AG04449 (cell line): ENCODE data around the gene KLF7.

Experiments used
- CTCF ChIA-PET: fragments of 350-600 bp; formaldehyde crosslinking; extraction: SDS; loops from one replicate; lab custom pipeline; 2021; ENCODE audit warnings: antibody characterized with exemption; lab: Yijun Ruan, JAX
- POLR2A ChIA-PET: fragments of 400-600, 350-600 bp; formaldehyde crosslinking; extraction: SDS; loops from one replicate; lab custom pipeline; 2020; ENCODE audit warnings: antibody characterized with exemption, inconsistent platforms; lab: Yijun Ruan, JAX
- DNase-seq: peaks from one replicate; pipeline ENCODE4 v3.0.0-alpha.2; 2010; ENCODE audit warnings: low read depth, low spot score
- H3K4me3 ChIP-seq: 2 replicates; pipeline ENCODE4 v1.5.1; 2011; ENCODE audit warnings: low read depth, mild to moderate bottlenecking, control low read depth, low read length
- CTCF ChIP-seq: IDR thresholded peaks from one replicate; pipeline ENCODE4 v1.5.1; 2011; ENCODE audit warnings: mild to moderate bottlenecking, moderate library complexity, low read length, control low read depth, inconsistent platforms; ENCODE audit not compliant: insufficient read depth; ENCODE audit errors: missing control alignments

KLF7 gene

GRCh38 chr2:207143215-207144172, 22.3 kb downstream of the KLF7 start:
- no peak for TF ChIP-seq CTCF
- ChIA-PET CTCF (interaction anchor here (0.8 to 5.3 kb wide), 4 partner anchors 9 to 329 kb away, joined by 3 to 22 read pairs (median 5); no protein-coding TSS in a partner anchor), POLR2A (interaction anchor here (0.6 to 1.3 kb wide), 8 partner anchors 14 to 251 kb away, joined by 3 to 5 read pairs (median 4); no protein-coding TSS in a partner anchor)
- DNase-seq, result no peak
- H3K4me3 ChIP-seq, result no peak overlapping the region

- POLR2A ChIA-PET, result interaction anchor here (0.7 kb wide), 1 partner anchor 155 kb away, joined by 4 read pairs; no protein-coding TSS in a partner anchor
- no peak for TF ChIP-seq CTCF
- H3K4me3 ChIP-seq, result no peak overlapping the region
- CTCF ChIA-PET, result interaction anchor here (1.2 to 5.3 kb wide), 3 partner anchors 326 to 334 kb away, joined by 3 to 22 read pairs (median 4); no protein-coding TSS in a partner anchor
- no peak for DNase-seq
Observed at GRCh38 chr2:207142461-207142860, 23.3 kb downstream of the KLF7 start.

- no peak for DNase-seq
- ChIA-PET CTCF (interaction anchor here (1.3 to 5.3 kb wide), 3 partner anchors 9 to 335 kb away, joined by 3 to 22 read pairs (median 4); no protein-coding TSS in a partner anchor), POLR2A (no interaction called here)
- TF ChIP-seq CTCF, result no peak
- no peak overlapping the region for H3K4me3 ChIP-seq
Observed at GRCh38 chr2:207141386-207141785, 24.4 kb downstream of the KLF7 start.

DNA sequence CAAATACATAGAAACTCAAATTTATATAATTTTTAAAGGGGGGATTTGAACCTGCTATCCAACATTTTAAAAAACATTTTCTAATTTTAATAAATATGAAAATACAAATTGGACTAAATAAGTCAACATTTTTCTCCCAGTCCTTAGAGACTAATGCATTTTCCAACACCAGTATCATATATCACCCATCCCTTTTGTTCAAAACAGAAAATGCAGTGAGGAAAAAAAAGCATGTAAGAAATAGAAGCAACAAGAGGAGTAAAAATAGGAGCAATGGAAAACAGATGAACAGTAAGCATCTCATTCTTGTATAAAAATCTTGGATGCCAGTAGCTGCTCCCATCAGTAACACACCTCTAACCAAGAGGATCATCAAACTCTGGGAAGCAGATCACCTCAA, 25.5 kb downstream of the KLF7 start:
- POLR2A ChIA-PET, result interaction anchor here (0.7 kb wide), 1 partner anchor 643 kb away, joined by 4 read pairs; no protein-coding TSS in a partner anchor
- no peak for TF ChIP-seq CTCF
- CTCF ChIA-PET, result interaction anchor here (1.4 to 5.3 kb wide), 2 partner anchors 8 to 332 kb away, joined by 3 to 22 read pairs; no protein-coding TSS in a partner anchor
- no peak for DNase-seq
- no peak overlapping the region for H3K4me3 ChIP-seq

DNA sequence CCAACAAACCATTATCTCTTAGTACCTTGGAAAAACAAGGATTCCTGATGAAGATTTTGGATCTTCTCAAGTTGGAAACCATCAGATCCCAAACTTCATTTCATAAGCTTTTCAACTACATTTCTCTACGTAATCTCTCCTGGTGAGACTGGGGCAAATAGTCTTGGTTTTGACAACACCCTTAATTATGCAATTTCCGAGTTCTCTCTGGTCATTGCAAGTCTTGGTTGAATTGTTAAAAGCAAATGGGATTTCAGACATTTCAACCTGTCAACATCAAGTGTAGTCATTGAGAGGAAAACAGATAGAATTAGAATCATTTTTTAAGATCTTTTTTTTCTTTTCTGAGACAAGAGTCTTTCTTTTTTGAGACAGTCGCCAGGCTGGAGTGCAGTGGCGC, 26.2 kb downstream of the KLF7 start:
- DNase-seq, result no peak
- ChIA-PET CTCF (interaction anchor here (5.3 kb wide), 1 partner anchor 333 kb away, joined by 22 read pairs; no protein-coding TSS in a partner anchor), POLR2A (interaction anchor here (0.7 kb wide), 1 partner anchor 643 kb away, joined by 4 read pairs; no protein-coding TSS in a partner anchor)
- no peak overlapping the region for H3K4me3 ChIP-seq
- no peak for TF ChIP-seq CTCF
